NCI-H226 (cell line): Measurements from ENCODE around the gene GRM5.

Experiments used
- DNase-seq: peaks from one replicate; pipeline ENCODE4 v3.0.0-alpha.2; 2015

The GRM5 gene

DNA sequence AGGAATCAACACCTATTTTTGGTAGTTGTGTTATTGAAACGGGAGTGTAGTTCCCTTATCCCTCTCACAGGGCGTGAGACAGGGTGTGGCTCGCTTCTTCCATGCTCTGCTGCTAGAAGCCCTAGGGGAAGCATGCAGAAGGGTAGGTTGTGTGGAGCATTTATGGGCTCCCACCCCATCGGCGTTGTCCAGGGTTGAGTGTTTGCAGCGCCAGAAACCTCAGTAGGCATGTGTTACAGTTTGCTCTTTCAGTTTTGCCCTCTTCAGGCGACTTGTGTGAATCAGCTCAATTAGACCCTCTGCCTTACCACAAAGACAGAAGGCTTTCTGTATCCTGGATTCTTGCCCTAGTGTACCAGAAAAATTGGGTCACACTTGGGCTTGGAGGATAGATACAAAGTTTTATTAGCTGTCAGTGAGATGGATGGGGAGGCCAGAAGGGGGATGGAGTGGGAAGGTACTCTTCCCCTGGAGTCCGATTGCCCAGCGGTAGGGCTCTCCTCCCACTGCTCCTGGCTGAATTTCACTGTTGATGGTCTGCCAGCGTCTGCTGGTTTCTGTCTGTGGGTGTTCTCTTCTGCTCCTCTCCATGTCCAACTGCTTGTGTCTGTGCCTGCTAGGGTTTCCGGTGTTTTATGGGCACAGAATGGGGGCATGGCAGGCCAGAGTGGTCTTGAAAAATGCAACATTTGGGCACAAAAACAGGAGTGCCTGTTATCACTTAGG is 369.9 kb downstream of the GRM5 start:
- no peak for DNase-seq

DNA sequence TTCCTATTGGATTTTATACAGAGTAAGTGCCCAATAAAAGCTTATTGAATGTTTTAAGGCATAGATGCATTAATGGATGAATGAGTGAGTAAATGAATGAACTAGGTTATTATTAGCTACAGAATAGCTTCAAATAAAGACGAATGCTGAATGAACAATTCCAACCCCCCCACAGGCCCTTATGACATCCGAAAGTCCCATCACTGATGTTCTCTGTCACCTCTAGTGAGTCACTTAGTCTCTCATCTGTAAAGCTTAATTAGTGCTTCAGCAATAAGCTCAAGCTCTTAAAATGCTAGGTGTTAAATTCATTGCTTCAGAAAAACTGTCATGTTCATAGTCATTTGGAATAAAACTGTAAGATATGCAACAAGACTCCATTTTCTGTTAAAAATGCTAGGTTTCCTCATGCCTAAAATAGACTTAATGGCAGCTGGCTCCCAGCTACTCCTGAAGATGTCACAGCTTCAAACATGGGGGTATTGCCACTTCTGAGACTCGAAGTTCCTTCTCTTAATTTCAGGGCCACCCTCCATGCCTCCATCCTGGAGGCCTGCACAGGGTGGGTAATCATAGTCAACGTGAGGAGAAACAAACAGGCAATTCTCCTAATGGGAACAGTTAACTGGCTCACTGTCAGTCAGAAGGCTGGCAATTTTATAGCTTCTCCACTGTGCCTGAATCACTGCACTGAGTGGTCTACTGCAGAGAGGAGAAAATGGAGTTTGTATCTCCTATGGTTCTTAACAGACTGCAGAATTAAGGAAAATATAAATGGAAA is 373.3 kb downstream of the GRM5 start:
- no peak for DNase-seq

DNA sequence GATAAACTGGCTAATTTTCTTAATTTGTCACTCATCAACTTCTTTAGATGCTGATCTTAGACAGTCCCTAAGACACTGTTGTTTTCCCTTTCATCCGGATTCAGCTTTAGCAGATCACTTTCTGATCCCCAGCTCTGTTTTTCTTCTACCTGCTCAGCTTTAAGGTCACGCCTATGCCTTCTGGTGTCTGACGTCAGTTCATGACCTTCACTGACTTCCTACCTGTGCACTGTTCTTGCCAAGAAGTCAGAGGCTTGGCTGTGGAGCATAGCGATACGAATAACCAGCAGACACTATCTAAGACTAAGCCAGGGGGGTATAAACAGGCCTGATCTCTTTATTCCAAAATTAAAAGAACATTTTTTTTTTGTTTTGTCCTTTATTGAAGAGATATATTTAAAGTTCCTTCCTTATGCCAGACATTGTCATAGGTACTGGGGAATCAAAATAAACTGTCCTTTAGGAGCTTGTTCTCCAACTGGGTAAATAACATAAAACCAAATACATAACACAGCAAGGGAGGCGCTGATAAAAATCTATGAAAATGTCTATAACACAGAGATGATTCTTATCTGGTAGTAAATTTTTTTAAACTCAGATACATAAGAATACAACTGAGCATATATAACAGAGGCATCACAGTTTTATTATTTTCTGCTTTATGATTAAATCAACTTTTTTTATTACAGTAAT is 376.1 kb downstream of the GRM5 start:
- no peak for DNase-seq

DNA sequence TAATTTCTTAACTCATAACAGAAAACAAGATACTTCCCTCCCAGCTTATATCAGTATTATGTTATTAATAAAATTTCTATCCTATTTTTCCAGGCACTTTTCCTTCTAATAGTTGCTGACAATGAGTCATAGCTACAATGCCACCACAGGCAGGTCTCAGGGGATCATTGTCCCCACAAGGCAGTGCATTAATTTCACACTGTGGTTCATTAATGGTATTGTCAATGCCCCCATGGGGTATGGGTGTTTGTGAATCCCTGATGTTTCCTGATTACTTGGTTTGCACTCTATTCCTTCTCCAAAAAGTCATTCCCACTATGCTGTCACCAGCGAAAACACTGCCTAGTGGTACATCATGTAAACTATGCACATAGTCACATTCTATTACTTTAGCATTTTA is 382.8 kb downstream of the GRM5 start:
- no peak for DNase-seq

DNA sequence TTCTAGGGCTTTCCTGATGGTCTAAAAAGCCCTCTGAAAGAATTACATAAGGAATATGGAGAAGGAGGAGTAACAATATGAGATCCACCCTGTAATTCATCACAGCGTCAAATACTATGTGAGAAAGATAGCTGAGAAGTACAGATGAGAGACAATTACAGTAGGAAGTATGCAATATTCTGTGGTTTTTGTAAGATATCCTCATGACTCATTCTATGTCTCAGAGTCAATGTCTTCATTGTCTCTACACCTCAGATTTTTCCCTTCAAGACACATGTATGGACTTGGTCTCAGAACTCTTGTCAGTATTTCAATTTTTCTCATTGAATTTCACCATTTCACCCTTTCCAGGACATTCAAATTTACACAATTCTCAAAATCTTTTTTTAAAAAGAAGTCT is 385.0 kb downstream of the GRM5 start:
- no peak for DNase-seq

DNA sequence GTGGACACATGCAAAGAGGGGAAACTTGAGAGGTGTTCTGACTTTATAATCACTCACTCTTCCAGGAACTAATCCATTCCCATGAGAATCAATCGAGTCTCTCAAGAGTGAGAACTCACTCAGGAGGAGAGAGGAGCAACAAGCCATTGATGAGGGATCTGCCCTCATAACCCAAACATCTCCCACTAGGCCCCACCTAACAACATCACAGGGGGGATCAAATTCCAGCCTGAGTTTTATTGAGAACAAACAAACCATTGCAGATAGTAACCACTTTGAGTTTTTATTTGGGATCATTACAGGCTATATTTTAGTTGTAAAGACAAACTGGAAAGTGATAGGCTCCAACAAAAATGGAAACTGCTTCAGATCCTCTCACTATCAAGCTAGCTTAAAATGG is 399.4 kb downstream of the GRM5 start:
- DNase-seq = no peak

DNA sequence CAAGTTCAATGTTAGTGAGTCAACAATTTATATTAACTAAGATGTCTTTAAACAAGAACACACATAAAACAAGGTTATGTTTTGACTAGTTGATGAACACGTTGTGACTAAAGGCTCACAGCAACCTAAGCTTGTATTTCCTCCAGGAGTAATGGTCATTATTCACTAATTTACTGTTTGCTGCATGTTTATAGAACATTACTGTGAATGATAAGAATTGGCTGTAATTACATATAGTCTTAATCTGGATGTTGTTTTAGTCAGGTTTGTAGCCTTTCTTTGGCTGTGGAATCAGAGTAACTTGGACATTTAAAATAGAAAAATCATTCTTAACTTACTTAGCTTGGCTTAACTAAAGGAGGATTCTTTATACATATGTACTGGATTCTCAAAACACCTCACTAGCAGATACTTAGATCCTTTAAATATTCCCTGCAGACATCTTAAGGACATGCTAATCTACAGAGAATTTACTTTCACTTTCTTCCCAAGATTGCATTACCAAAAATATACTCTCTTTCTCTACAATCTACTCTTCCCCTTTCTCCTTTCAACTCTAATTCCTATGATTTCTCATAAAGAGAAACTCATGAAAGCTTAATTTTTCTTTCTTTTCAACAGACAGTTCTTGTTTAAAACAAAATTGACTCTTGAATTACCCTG is 408.6 kb downstream of the GRM5 start:
- no peak for DNase-seq

DNA sequence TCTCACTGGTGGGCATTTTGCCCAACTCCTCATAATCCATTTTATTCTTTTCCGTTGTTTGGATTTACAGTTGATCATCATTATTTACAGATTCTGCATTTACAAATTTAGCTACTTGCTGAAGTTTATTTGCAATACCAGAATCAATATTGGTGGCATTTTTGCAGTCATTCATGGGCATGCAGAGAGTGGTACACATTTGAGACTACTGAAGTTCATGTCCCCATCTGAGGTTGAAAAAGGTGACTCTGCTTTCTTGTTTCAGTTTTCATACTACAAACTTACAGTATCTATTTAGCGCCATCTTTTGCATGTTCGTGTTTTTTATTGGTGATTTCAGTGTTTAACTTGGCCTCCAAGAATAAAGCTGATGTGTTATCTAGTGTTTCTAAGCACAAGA is 409.5 kb downstream of the GRM5 start:
- no peak for DNase-seq

DNA sequence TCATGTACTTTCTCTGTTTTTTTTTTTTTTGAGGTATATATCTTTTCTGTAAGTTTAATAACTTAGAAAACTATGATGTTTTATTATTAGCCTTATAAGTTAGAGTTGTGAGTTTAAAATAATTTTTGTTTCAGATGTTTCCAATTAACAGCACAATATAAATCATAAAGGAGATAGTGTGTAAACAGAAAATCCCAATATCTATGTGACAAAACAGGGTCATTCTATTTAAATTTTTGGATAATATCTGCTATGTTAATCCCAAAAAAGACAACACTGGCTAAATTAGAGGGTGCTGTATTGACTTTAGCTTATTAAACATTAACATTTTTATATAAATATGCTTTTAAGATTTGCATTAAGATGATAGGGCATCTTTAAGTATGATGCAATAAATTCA is 410.1 kb downstream of the GRM5 start:
- no peak for DNase-seq

DNA sequence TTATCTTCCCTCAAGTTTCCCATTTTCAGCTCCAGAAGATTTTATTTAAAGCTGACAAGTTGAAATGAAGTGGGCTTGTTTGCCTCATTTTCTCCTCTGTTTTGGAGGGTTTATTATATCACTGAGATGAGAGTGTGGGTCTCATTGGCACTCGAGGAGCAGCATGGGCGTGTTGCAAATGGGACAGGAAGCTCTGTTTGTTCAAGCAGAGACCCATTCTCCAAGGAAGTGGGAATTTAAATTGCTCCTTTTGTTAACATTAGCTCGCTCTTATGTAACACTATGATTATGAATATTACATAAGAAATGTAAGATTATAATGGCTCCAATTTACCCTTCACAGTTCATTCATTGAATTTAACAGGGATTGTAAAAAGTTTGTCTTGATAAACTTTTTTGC is 410.6 kb downstream of the GRM5 start:
- no peak for DNase-seq

DNA sequence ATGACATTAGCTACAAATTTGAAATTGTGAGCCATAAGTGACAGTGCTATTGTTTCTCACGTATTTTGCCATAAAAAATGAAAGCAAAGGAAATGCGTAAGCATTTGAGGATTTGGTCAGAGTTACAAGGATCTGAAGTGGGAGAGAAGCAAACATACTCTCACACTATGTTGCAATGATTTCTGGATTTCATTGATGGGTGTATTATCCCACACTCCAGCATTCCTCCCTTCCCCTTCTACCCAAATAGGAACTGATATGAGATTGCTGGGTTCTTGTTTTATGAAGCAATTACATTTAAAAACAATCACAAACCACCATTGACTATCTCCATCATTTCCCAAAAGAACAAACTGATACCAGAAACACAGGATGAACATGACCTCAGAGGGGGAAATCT is 414.2 kb downstream of the GRM5 start:
- DNase-seq = no peak

DNA sequence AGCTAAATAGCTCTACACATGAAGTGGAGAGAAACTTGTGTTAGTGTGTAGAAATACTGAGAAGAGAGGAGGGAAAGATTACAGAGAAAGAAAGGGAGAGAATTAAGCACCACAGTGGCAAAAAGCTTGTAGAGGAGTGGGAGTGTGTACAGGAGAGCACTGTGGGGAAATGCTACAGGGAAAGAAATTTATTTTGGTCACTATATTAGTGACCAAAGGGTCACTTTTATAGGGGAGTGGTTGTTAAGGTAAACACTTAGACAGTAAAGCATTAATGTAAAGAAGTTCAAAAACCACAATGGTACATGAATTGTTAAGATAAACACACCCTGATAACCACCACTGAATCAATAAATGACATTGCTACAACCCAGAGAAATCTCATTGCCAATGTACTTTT is 421.1 kb downstream of the GRM5 start:
- no peak for DNase-seq

DNA sequence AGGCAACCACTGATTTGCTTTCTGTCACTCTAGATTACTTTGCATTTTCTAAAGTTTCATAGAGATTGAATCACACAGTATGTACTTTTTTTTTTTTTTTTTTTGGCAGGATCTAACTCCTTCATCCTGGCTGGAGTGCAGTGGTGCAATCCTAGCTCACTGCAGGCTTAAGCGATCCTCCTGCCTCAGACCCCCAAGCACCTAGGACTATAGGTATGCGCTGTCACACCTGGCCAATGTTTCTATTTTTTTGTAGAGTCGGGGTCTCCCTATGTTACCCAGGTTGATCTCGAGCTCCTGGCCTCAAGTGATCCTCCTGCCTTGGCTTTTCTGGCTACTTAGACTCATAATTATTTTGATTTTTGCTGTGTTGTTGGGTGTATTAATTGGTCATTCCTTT is 433.6 kb downstream of the GRM5 start:
- no peak for DNase-seq

DNA sequence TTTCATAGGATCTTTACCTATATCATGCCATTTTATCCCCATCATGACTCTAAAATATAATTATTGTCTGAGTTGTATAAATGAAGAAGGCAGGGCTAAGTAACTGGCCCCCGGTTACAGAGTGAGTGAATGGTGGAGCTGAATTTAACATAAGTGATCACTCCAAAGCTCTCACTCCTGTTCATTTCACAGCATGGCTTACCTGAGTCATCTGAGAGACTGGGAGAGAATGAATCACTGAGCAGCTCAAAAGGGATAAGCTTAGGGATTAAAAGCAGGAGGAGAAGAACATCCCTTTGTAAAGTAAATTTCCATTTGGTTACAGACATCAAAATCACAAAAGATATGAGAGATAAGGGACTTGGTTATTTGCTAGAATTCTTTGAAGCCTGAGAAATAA is 434.3 kb downstream of the GRM5 start:
- DNase-seq = peak; percentile 26

DNA sequence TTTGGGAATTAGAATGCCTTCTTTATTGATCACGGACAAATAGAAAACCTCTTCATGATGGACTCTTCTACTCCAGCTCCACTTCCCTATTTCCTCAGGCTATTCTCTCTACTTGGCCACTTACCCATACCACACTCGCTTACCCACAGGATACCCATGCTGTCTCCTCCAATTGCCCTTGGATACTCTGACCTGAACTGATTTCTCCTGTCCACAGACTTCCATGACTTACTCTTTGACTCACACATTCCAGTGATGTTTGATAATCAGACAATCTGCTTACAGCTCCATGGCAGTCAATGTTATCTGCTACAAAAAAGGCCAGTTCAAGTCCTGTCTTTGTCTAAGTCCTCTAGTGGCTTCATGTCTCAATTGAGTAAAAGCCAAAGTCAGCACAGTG is 436.3 kb downstream of the GRM5 start:
- no peak for DNase-seq

DNA sequence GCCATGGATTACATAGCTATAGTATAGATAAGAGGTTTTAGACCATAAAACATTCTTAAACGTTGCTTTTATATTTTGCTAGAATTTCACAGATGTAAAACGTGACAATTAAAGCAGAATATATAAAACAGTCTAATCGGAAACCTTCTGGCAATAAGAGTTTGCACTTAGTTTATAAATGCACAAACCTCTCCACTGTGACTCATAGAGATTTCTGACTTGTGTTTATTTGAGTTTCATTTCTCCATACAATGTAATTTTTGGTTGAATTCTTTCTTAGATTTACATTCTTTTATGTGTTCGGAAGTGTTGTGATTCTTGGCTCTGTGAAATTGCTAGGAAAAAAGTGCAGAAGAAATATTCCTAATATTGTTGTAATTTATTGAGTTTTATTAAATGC is 439.6 kb downstream of the GRM5 start:
- no peak for DNase-seq

DNA sequence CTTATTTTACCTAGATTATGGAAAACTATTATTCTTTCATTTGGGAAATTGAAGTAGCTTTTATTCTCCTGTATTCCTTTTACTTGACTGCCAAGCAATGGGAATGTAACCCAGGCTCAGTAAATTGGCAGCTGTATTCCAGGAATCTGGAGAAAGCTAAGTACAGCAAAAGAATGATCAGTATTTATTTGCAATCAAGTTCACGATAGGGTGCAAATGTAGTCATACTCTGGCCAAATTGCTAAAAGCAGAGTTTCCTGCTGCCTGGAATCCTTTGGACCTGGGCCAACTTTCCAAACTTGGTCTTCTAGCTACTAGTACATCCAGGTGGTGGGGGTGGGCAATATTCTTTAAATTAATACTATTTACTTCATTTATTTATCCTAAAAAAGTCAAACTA is 442.3 kb downstream of the GRM5 start:
- DNase-seq = no peak

DNA sequence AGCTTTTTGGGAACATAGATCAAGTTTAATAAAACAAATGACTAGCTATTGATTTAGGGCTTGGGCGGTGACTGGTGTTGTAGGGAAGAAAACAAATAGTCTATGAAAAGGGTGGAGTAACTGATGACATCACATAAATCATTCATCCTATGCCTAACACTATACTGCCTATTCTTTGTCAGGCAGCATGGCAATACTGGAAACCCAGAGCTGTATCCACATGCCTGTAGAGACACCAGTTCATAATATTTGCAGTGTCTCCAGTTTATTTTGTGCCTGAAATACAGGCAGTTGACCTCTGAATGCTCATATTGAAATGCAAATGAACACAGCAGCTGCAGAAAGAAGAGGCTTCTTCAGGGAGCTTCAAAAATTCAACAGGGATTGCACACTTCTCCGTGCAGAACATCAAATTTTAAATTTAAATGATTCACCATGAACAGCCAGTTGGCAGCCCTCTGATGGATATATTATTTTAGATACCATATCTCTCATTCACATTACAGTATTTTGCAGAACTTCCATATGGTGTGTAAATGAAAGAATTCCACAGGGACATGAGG is 445.1 kb downstream of the GRM5 start:
- DNase-seq = no peak

DNA sequence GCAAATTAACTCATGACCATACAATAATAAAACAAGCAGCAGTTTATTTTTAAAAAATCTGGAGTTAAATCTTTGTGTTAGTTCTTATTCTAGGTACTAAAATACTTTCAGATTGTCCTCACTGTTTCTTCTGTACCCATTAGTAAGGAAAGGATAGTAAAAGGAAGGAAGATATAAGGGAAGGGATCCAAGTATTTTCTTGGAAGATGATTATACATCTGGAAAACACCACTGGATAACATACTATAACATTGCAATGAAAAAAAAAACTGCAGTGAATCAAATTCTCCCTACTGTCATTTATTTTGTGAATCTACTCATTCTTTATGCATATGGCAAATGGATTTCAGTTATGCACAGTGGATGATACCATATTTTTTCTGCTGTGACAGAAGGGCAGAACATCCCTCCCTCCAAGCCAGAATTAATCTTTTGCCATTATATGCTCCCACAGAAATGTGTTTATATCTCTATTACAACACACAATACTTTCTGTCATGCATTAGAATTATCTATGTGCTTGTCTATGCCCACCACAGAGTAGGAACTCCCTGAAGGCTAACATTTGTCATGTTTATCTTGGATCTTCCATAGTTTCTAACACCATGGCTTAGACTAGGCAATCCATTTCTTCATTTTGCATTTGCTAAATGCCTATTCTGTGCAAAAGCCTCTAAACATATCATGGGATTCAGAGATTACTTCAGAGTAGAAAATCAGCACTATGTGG is 446.0 kb downstream of the GRM5 start:
- no peak for DNase-seq

DNA sequence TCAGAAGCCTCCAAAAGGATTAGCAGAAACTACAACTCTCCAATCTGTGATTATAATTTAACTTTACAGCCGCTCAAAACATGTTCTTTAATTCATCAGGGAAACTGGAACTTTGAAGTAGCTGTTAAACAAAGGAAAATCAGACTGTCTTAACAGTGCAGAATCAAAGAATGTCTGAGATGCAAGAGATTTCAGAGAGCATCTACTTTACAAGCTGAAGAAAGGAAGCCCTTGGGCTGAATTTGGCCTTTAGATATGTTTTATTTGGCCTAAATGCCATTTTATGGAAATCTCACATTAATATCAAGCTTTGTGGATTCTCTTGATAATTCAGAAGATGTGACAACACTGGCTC is 446.7 kb downstream of the GRM5 start:
- no peak for DNase-seq

DNA sequence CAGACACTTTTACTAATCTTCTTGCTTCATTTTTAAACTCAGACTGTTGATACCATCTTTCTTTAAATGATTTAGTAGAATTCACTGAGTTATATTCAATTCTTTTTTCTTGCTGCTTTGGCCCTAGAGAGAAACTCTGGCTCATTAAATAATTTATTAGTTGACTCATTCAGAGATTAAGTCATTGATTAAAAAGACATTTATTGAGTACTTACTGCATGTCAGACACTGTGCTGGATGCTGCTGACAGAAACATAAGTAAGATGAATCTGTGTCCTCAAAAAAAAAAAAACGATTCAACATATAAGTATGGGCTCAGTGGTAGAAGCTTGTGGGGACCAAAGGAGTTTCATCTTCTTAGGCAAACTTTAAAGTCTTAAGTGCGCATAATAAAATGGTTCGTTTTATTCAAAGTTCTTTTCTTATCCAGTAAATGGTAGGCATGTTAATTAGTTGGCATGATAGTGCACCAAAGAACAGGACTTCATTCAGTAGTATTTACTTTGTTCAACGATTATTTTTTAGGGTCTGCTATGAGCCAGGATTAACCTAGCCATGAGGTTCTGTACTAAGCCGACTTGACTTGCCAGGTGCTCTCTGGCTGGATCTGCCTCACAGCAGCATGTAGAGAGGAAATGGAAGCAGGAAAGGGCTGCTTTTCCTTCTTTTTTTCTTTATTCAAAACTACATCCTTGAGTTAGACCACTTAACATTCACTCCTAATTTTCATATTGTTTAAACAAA is 447.3 kb downstream of the GRM5 start:
- DNase-seq = no peak

DNA sequence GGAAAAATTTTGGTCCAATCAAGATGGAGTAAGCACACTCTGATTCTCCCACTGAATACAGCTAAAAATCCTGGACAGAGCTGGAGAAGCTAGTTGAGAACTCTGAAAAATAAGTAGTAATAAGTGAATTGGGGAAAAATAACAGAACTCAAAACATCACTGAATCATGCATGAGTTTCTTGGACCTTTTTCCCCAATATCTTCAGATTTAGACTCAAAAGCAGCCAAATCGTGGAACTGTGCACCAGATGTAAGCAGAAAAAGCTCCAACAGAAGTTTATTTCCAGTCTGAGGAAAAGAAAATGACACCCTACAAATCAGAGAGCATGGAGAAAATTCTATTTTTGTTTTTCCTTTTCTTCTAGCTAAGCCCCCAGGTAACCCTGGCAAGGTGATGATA is 448.6 kb downstream of the GRM5 start:
- no peak for DNase-seq
